HepG2 (cell line): ENCODE results near the gene LIMK2. TPM values are rescaled to one million over a fixed set of nuclear protein-coding genes. Genes with fewer than 3 reads are reported as not detected.

Experiments used
- CSRNP1 ChIP-seq: sonication (generic); formaldehyde crosslinking; IDR thresholded peaks from 2 replicates; pipeline ENCODE4 v1.8.1; 2023; ENCODE audit warnings: mild to moderate bottlenecking, missing genetic modification reagents
- CTCF ChIP-seq: sonication (generic); formaldehyde crosslinking; IDR thresholded peaks from 2 replicates; pipeline ENCODE4 v1.5.0; 2020; ENCODE audit warnings: mild to moderate bottlenecking, missing genetic modification reagents, moderate library complexity
- PCBP1 ChIP-seq: fragments of 200-400 bp; formaldehyde crosslinking; IDR thresholded peaks from 2 replicates; pipeline ENCODE4 v1.6.1; 2017; ENCODE audit warnings: mild to moderate bottlenecking, low read depth, low read length, borderline replicate concordance
- RBAK ChIP-seq: sonication (generic); formaldehyde crosslinking; IDR thresholded peaks from 2 replicates; pipeline ENCODE4 v1.5.1; 2020; ENCODE audit warnings: mild to moderate bottlenecking, missing genetic modification reagents
- SKIL ChIP-seq: sonication (generic); formaldehyde crosslinking; IDR thresholded peaks from 2 replicates; pipeline ENCODE4 v1.8.0; 2022; ENCODE audit warnings: missing genetic modification reagents, mild to moderate bottlenecking, moderate library complexity, borderline replicate concordance
- SP1 ChIP-seq, 2 experiments: fragments of 450-650 bp in 1 of 2; sonication (generic) in 1 of 2; formaldehyde crosslinking in 1 of 2; IDR thresholded peaks; 2 replicates each; pipeline versions ENCODE4 v1.4.0 to v1.6.1; 2016 to 2020; ENCODE audit warnings: missing genetic modification reagents in 1 of 2
- THAP8 ChIP-seq: sonication (generic); formaldehyde crosslinking; IDR thresholded peaks from 2 replicates; pipeline ENCODE4 v1.5.1; 2020; ENCODE audit warnings: missing genetic modification reagents, mild to moderate bottlenecking, borderline replicate concordance
- ZHX1 ChIP-seq: sonication (generic); formaldehyde crosslinking; IDR thresholded peaks from 2 replicates; pipeline ENCODE4 v1.8.1; 2022; ENCODE audit warnings: low read depth, mild to moderate bottlenecking, missing genetic modification reagents
- ZNF329 ChIP-seq: sonication (generic); formaldehyde crosslinking; IDR thresholded peaks from 2 replicates; pipeline ENCODE4 v1.9.0; 2021; ENCODE audit warnings: low read depth, mild to moderate bottlenecking, missing genetic modification reagents
- ZNF468 ChIP-seq: sonication (generic); formaldehyde crosslinking; IDR thresholded peaks from 2 replicates; pipeline ENCODE4 v1.8.0; 2022; ENCODE audit warnings: mild to moderate bottlenecking, moderate library complexity, missing genetic modification reagents
- ZNF574 ChIP-seq: sonication (generic); formaldehyde crosslinking; IDR thresholded peaks from 2 replicates; pipeline ENCODE4 v1.4.0; 2020; ENCODE audit warnings: missing genetic modification reagents
- ZNF784 ChIP-seq: sonication (generic); formaldehyde crosslinking; IDR thresholded peaks from 2 replicates; pipeline ENCODE4 v1.5.1; 2020; ENCODE audit warnings: missing genetic modification reagents, mild to moderate bottlenecking, borderline replicate concordance
- ZNF879 ChIP-seq: sonication (generic); formaldehyde crosslinking; IDR thresholded peaks from 2 replicates; pipeline ENCODE4 v1.8.1; 2023; ENCODE audit warnings: missing genetic modification reagents
- ZNF883 ChIP-seq: sonication (generic); formaldehyde crosslinking; IDR thresholded peaks from 2 replicates; pipeline ENCODE4 v1.5.1; 2020; ENCODE audit warnings: mild to moderate bottlenecking, missing genetic modification reagents; ENCODE audit errors: not compliant biosample characterization
- polyA plus RNA-seq, 8 experiments: library from polyadenylated mRNA; depleted of rRNA in 3 of 8; stranded (reverse) in 7 of 8; unstranded in 1 of 8; fragments of >200 nt; fragmentation: Illumina TruSeq in 4 of 8; extraction: Trizol in 4 of 8; gene quantifications; 2 replicates each; pipeline versions ENCODE4 v1.2.1 to v1.2.3, GENCODE V29; 2011 to 2016; ENCODE audit warnings: low read depth in 4 of 8, missing spikeins in 1 of 8, mixed read lengths in 1 of 8; ENCODE audit not compliant: insufficient read depth in 1 of 8
- total RNA-seq, 5 experiments: library from RNA; depleted of rRNA; stranded (reverse); fragments of >200 nt; fragmentation: Illumina TruSeq; extraction: Trizol; gene quantifications; 2 replicates each; pipeline ENCODE4 v1.2.3, GENCODE V29; 2016; ENCODE audit warnings: low read depth in 1 of 5

LIMK2 gene
- total and polyA plus RNA-seq, 2 of the 13 experiments (the other 11 are each of a cell fraction or from before 2014, with no cell fraction given), result 20.9 to 29.8 TPM

GRCh38 chr22:31230871-31231621 is 18.9 kb downstream of the LIMK2 start (continued):
- TF ChIP-seq SP1 (IDR thresholded peaks at IDR 0.05), result no peak
- TF ChIP-seq SP1 (CRISPR knock-in tag; IDR thresholded peaks at IDR 0.05), result no peak
- peak; percentile 37; the same call in 1 of the 2 replicates for TF ChIP-seq CSRNP1 (CRISPR knock-in tag)
- no peak for TF ChIP-seq ZHX1 (CRISPR knock-in tag)
- no peak for TF ChIP-seq RBAK (CRISPR knock-in tag)
- TF ChIP-seq ZNF574 (CRISPR knock-in tag), result no peak
- no peak for TF ChIP-seq SKIL (CRISPR knock-in tag)
- no peak for TF ChIP-seq ZNF468
- no peak for TF ChIP-seq ZNF883
- no peak for TF ChIP-seq ZNF784
- TF ChIP-seq ZNF329, result no peak
- peak; percentile 96 for TF ChIP-seq CTCF (CRISPR knock-in tag)
- no peak for TF ChIP-seq THAP8
- TF ChIP-seq ZNF879 (CRISPR knock-in tag), result no peak
- TF ChIP-seq PCBP1, result no peak
